ENCODE results near the gene OR2C3. TPM values are rescaled to one million over a fixed set of nuclear protein-coding genes. Genes with fewer than 3 reads are reported as not detected.

The OR2C3 gene
- polyA plus RNA-seq, result 0.11 TPM in 1 of 2 replicates, not detected in the other

DNA sequence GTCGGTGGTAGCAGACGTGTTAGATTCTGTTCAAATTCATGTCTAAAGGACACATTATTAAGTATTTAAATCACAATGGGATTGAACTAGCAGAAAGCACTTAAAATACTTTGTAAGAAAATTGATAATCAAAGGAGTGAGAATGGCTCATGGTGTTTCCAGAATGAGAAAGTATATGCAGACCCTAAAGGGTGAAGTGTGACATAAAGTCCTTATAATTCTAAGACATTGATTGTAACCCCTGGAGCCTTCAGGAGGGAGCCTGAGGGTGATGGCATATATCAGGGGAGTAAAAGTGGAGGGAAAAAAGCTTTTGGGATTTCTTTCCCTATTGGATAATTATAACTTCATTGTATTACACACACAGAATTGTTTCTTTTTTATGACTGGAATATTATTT is at the start of gene OR2C3:
TSS of gene OR2C3 (minus strand) at position 101 of the 400 bp plus-strand sequence. CDS start 3,929 bp downstream, outside the sequence.

DNA sequence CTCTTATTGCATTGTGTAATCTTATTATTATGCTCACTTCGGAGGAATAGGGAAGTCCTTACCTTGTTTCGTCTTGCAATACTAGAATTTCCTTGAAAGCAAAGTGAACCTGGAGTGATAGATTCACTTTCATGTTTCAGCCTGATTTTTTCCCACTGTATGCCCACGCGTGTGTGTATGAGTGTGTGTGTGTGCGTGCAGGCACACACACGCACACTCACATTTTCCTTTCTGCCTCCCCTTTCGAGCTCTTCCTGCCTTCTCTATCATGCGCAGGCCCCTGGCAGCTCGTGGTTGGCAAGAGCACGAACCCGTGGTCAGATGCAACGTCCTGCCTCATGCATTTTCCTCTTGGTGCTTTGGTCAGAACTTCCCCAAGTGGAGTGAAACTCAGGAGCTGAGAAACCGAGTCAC is 12.5 kb upstream of the OR2C3 start, which contains the start of gene GCSAML:
TSS of gene GCSAML (plus strand) at position 366 of the 414 bp plus-strand sequence. CDS start 58 bp downstream, outside the sequence.

Other genes with a start within 250 kb of the OR2C3 start
- 1.7 and 1.8 TPM in 2 replicates for gene ZNF496, start 204.6 kb downstream of the OR2C3 start, polyA plus RNA-seq
- 6.0 and 12.5 TPM in 2 replicates for gene NLRP3, start 120.3 kb downstream of the OR2C3 start, polyA plus RNA-seq
- 0.43 TPM in 1 of 2 replicates, not detected in the other for gene OR2B11, start 78.3 kb downstream of the OR2C3 start, polyA plus RNA-seq
- 0.06 and 1.9 TPM in 2 replicates for gene GCSAML, start 12.7 kb upstream of the OR2C3 start, polyA plus RNA-seq
- not detected in 2 replicates for gene OR2G2, start 51.9 kb upstream of the OR2C3 start, polyA plus RNA-seq
- gene OR2G3, start 69.1 kb upstream of the OR2C3 start, polyA plus RNA-seq, result not detected in 2 replicates
- not detected in 2 replicates for gene OR13G1, start 143.3 kb upstream of the OR2C3 start, polyA plus RNA-seq
- gene OR6F1, start 180.2 kb upstream of the OR2C3 start, polyA plus RNA-seq, result not detected in 2 replicates
- gene OR14K1, start 202.2 kb upstream of the OR2C3 start, polyA plus RNA-seq, result not detected in 2 replicates
- not detected in 2 replicates for gene OR14A2, start 211.7 kb upstream of the OR2C3 start, polyA plus RNA-seq
- not detected in 2 replicates for gene OR1C1, start 224.1 kb upstream of the OR2C3 start, polyA plus RNA-seq

Data from Purkinje cell (primary cell).